Activated CD4-positive, alpha-beta T cell treated with anti-CD3 and anti-CD28 coated beads, Interleukin-2, Interleukin-6, amounts not matched to agents 100 ng/mL and 50 ng/mL, durations not matched to agents 16 hours and 8 hours (primary cell): ENCODE data around the gene ZNF761.
"Not testable (repeated sequence)": the region's sequence is repeated elsewhere in the genome, so short reads cannot be mapped to it uniquely, and the experiment has no call there.

ENCODE experiments used
- DNase-seq: peaks from one replicate; pipeline ENCODE4 v3.0.0-alpha.2; 2020

Gene ZNF761

GRCh38 chr19:53431399-53432087 lies at the start of gene ZNF761:
Gene ZNF761 (plus strand): TSS chr19:53431984. CDS start chr19:53447269, 15,285 bp downstream.
- peak; percentile 96 for DNase-seq

GRCh38 chr19:53388168-53388567 lies 43.6 kb upstream of the ZNF761 start:
- no peak for DNase-seq

- no peak for DNase-seq
These were observed 42.9 kb upstream of the ZNF761 start for GRCh38 chr19:53388904-53389303.

- no peak for DNase-seq
These were observed 42.2 kb upstream of the ZNF761 start for GRCh38 chr19:53389571-53389970.

- DNase-seq, result no peak
These were observed 41.8 kb upstream of the ZNF761 start for GRCh38 chr19:53389978-53390377.

GRCh38 chr19:53394522-53394973 lies 37.2 kb upstream of the ZNF761 start:
- no peak for DNase-seq

GRCh38 chr19:53394974-53395839 lies 36.6 kb upstream of the ZNF761 start, which contains the start of gene ZNF765:
Gene ZNF765 (plus strand): TSS chr19:53395149. CDS start chr19:53398016, 2,867 bp downstream.
- DNase-seq, result peak; percentile 95

GRCh38 chr19:53395840-53396524 lies 35.8 kb upstream of the ZNF761 start:
- not testable (repeated sequence) for DNase-seq

- no peak for DNase-seq
These were observed 35.3 kb upstream of the ZNF761 start for GRCh38 chr19:53396525-53396868.

- DNase-seq, result not testable (repeated sequence)
These were observed 33.9 kb upstream of the ZNF761 start for GRCh38 chr19:53397918-53398317.

GRCh38 chr19:53409505-53410204 lies 22.1 kb upstream of the ZNF761 start:
- DNase-seq, result no peak

- not testable (repeated sequence) for DNase-seq
These were observed 11.1 kb upstream of the ZNF761 start for GRCh38 chr19:53420520-53421315.

- DNase-seq, result no peak
These were observed 9.2 kb upstream of the ZNF761 start for GRCh38 chr19:53422551-53422950.

- not testable (repeated sequence) for DNase-seq
These were observed 8.7 kb upstream of the ZNF761 start for GRCh38 chr19:53423074-53423473.

GRCh38 chr19:53423680-53424079 lies 8.1 kb upstream of the ZNF761 start:
- DNase-seq, result not testable (repeated sequence)

GRCh38 chr19:53424968-53425597 lies 6.7 kb upstream of the ZNF761 start:
- peak; percentile 51 for DNase-seq

- DNase-seq, result peak; percentile 15
These were observed 391 bp downstream of the ZNF761 start for GRCh38 chr19:53432088-53432661.

- not testable (repeated sequence) for DNase-seq
These were observed 12.0 kb downstream of the ZNF761 start for GRCh38 chr19:53443809-53444208.

GRCh38 chr19:53447196-53447595 lies 15.4 kb downstream of the ZNF761 start:
- not testable (repeated sequence) for DNase-seq

GRCh38 chr19:53455828-53456227 lies 24.0 kb downstream of the ZNF761 start:
- DNase-seq, result no peak
